ENCODE measurements around the gene SLC34A1. TPM values are rescaled to one million over a fixed set of nuclear protein-coding genes. Genes with fewer than 3 reads are reported as not detected.

The SLC34A1 gene
- total RNA-seq, 2 experiments from 2014 or later, result 2.0 to 2.1 TPM

GRCh38 chr5:177427919-177428573 is 43.8 kb downstream of the SLC34A1 start:
- Mint-ChIP-seq H3K9me3 (ENCODE audit: insufficient read depth) (no peaks in the 10 kb centered on the region), H3K36me3 (ENCODE audit: low read depth) (peaks cover 59% of the 10 kb centered on the region), H3K4me1 (ENCODE audit: low read depth) (peaks cover 67% of the 10 kb centered on the region), H3K27ac (peak overlapping the region; percentile 93), H3K4me3 (peak overlapping the region; percentile 97), H3K27me3 (ENCODE audit: low read depth) (no peaks in the 10 kb centered on the region)
- POLR2A ChIA-PET, result interaction anchor here (1.0 to 10.3 kb wide), 10 partner anchors 17 to 116 kb away, joined by 3 to 245 read pairs (median 4); partner anchors contain the start of genes MXD3, PFN3 and PRR7
- CTCF ChIA-PET, result interaction anchor here (1.5 to 14.1 kb wide), 7 partner anchors 14 to 38 kb away, joined by 3 to 252 read pairs (median 22); partner anchors contain the start of genes F12 and PRR7
- ATAC-seq (no peak), DNase-seq (no peak)

GRCh38 chr5:177428574-177429217 is 44.5 kb downstream of the SLC34A1 start:
- Mint-ChIP-seq H3K27me3 (ENCODE audit: low read depth) (no peaks in the 10 kb centered on the region), H3K4me3 (peak overlapping the region; percentile 97), H3K27ac (peak overlapping the region; percentile 93), H3K4me1 (ENCODE audit: low read depth) (peaks cover 72% of the 10 kb centered on the region), H3K36me3 (ENCODE audit: low read depth) (peaks cover 64% of the 10 kb centered on the region), H3K9me3 (ENCODE audit: insufficient read depth) (no peaks in the 10 kb centered on the region)
- POLR2A ChIA-PET, result interaction anchor here (1.0 to 10.3 kb wide), 8 partner anchors 18 to 117 kb away, joined by 3 to 245 read pairs (median 4); partner anchors contain the start of genes LMAN2, MXD3 and PRR7
- CTCF ChIA-PET, result interaction anchor here (0.7 to 14.1 kb wide), 9 partner anchors 15 to 110 kb away, joined by 3 to 252 read pairs (median 16); partner anchors contain the start of genes F12 and PRR7
- no peak for ATAC-seq
- no peak for DNase-seq

DNA sequence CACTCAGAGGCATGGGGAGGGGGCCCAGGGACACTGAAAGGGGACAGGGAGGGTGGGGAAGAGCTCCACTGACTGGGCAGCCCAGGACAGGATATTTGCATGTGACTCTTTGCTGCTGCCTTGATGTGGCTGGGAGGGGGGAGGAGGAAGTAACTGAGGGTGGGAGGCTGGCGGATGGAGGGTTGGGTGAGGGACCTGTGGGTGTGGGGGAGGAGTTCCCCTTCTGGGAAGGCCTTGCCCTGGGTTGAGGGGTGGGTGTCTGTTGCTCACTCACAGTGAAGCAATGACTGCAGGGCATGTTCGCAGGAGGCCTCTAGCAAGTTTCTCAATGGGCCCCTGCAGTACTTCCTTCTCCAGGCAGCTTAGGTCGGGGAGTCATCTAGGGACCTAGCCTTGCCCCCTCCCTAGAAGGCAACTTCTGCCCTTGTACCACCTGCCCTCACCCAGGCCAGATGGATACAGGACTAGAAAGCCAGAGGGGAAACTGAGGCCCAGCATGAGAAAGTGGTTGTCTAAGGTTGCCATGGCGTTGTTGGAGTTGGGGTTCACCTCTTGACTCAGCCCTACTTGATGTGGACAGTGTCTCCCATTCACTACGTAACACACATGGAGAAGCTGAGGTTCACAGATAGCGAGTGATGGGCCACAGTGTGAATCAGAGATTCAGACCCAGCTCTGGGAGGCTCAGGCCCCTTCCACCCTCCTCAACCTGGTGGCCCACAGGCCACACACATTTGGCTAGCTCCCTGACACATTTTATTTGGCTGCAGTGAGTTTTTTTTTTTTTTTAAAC is 45.2 kb downstream of the SLC34A1 start:
- peak overlapping the region; percentile 97 for H3K4me3 Mint-ChIP-seq
- CTCF ChIA-PET, result interaction anchor here (0.6 to 14.1 kb wide), 9 partner anchors 17 to 111 kb away, joined by 3 to 252 read pairs (median 16); partner anchors contain the start of genes F12 and PRR7
- ATAC-seq (peak; percentile 0), DNase-seq (peak; percentile 88)
- no peaks in the 10 kb centered on the region for H3K27me3 Mint-ChIP-seq (ENCODE audit: low read depth)
- POLR2A ChIA-PET, result interaction anchor here (1.0 to 10.3 kb wide), 8 partner anchors 17 to 117 kb away, joined by 3 to 245 read pairs (median 4); partner anchors contain the start of genes LMAN2, MXD3 and PRR7
- peak overlapping the region; percentile 93 for H3K27ac Mint-ChIP-seq
- H3K4me1 Mint-ChIP-seq (ENCODE audit: low read depth), result peaks cover 75% of the 10 kb centered on the region
- H3K9me3 Mint-ChIP-seq (ENCODE audit: insufficient read depth), result no peaks in the 10 kb centered on the region
- peaks cover 71% of the 10 kb centered on the region for H3K36me3 Mint-ChIP-seq (ENCODE audit: low read depth)

GRCh38 chr5:177430140-177430951 is 46.1 kb downstream of the SLC34A1 start:
- Mint-ChIP-seq H3K4me3 (peak overlapping the region; percentile 97), H3K4me1 (ENCODE audit: low read depth) (peaks cover 73% of the 10 kb centered on the region), H3K9me3 (ENCODE audit: insufficient read depth) (no peaks in the 10 kb centered on the region), H3K36me3 (ENCODE audit: low read depth) (peaks cover 79% of the 10 kb centered on the region), H3K27me3 (ENCODE audit: low read depth) (no peaks in the 10 kb centered on the region), H3K27ac (peak overlapping the region; percentile 93)
- ATAC-seq (no peak), DNase-seq (no peak)
- ChIA-PET POLR2A (interaction anchor here (1.1 to 10.3 kb wide), 6 partner anchors 16 to 79 kb away, joined by 3 to 245 read pairs (median 4); partner anchors contain the start of genes LMAN2 and PRR7), CTCF (interaction anchor here (1.6 to 14.1 kb wide), 9 partner anchors 14 to 112 kb away, joined by 6 to 252 read pairs (median 20); partner anchors contain the start of genes F12 and PRR7)

- H3K36me3 Mint-ChIP-seq (ENCODE audit: low read depth), result peaks cover 85% of the 10 kb centered on the region
- H3K27ac Mint-ChIP-seq, result peak overlapping the region; percentile 93
- no peak for ATAC-seq
- CTCF ChIA-PET, result interaction anchor here (0.8 to 14.1 kb wide), 12 partner anchors 9 to 112 kb away, joined by 3 to 252 read pairs (median 10); partner anchors contain the start of gene PRR7
- no peaks in the 10 kb centered on the region for H3K27me3 Mint-ChIP-seq (ENCODE audit: low read depth)
- H3K4me3 Mint-ChIP-seq, result peak overlapping the region; percentile 97
- DNase-seq, result no peak
- H3K9me3 Mint-ChIP-seq (ENCODE audit: insufficient read depth), result no peaks in the 10 kb centered on the region
- POLR2A ChIA-PET, result interaction anchor here (1.1 to 10.3 kb wide), 9 partner anchors 15 to 80 kb away, joined by 3 to 245 read pairs (median 4); partner anchors contain the start of genes F12, LMAN2 and PRR7
- peaks cover 73% of the 10 kb centered on the region for H3K4me1 Mint-ChIP-seq (ENCODE audit: low read depth)
Measured at GRCh38 chr5:177430972-177431316, 46.7 kb downstream of the SLC34A1 start.

GRCh38 chr5:177431317-177432142 is 47.3 kb downstream of the SLC34A1 start:
- POLR2A ChIA-PET, result interaction anchor here (1.1 to 10.3 kb wide), 8 partner anchors 15 to 80 kb away, joined by 3 to 245 read pairs (median 4); partner anchors contain the start of genes F12, LMAN2 and PRR7
- H3K36me3 Mint-ChIP-seq (ENCODE audit: low read depth), result peaks cover 84% of the 10 kb centered on the region
- peak overlapping the region; percentile 97 for H3K4me3 Mint-ChIP-seq
- H3K9me3 Mint-ChIP-seq (ENCODE audit: insufficient read depth), result no peaks in the 10 kb centered on the region
- CTCF ChIA-PET, result interaction anchor here (0.7 to 14.1 kb wide), 15 partner anchors 9 to 121 kb away, joined by 3 to 252 read pairs (median 6); partner anchors contain the start of gene PRR7
- H3K27ac Mint-ChIP-seq, result peak overlapping the region; percentile 93
- H3K27me3 Mint-ChIP-seq (ENCODE audit: low read depth), result no peaks in the 10 kb centered on the region
- peaks cover 76% of the 10 kb centered on the region for H3K4me1 Mint-ChIP-seq (ENCODE audit: low read depth)
- DNase-seq (peak; percentile 90), ATAC-seq (peak; percentile 59)

- Mint-ChIP-seq H3K36me3 (ENCODE audit: low read depth) (peaks cover 89% of the 10 kb centered on the region), H3K4me3 (peak overlapping the region; percentile 97), H3K4me1 (ENCODE audit: low read depth) (peaks cover 80% of the 10 kb centered on the region), H3K9me3 (ENCODE audit: insufficient read depth) (no peaks in the 10 kb centered on the region), H3K27ac (peak overlapping the region; percentile 93), H3K27me3 (ENCODE audit: low read depth) (no peaks in the 10 kb centered on the region)
- DNase-seq (no peak), ATAC-seq (no peak)
- ChIA-PET POLR2A (interaction anchor here (1.1 to 10.3 kb wide), 8 partner anchors 14 to 81 kb away, joined by 3 to 245 read pairs (median 4); partner anchors contain the start of genes F12, LMAN2 and PRR7), CTCF (interaction anchor here (0.7 to 14.1 kb wide), 14 partner anchors 8 to 122 kb away, joined by 3 to 252 read pairs (median 8); partner anchors contain the start of gene PRR7)
Measured at GRCh38 chr5:177432143-177432838, 48.1 kb downstream of the SLC34A1 start.

- DNase-seq (no peak), ATAC-seq (no peak)
- H3K36me3 Mint-ChIP-seq (ENCODE audit: low read depth), result peaks cover 89% of the 10 kb centered on the region
- peak overlapping the region; percentile 97 for H3K4me3 Mint-ChIP-seq
- ChIA-PET CTCF (interaction anchor here (0.9 to 14.1 kb wide), 9 partner anchors 8 to 114 kb away, joined by 3 to 252 read pairs (median 13); partner anchors contain the start of gene PRR7), POLR2A (interaction anchor here (0.5 to 10.3 kb wide), 3 partner anchors 14 to 901 kb away, joined by 3 to 245 read pairs (median 3); partner anchors contain the start of gene PRR7)
- H3K27ac Mint-ChIP-seq, result peak overlapping the region; percentile 82
- H3K9me3 Mint-ChIP-seq (ENCODE audit: insufficient read depth), result no peaks in the 10 kb centered on the region
- H3K4me1 Mint-ChIP-seq (ENCODE audit: low read depth), result peaks cover 84% of the 10 kb centered on the region
- H3K27me3 Mint-ChIP-seq (ENCODE audit: low read depth), result no peaks in the 10 kb centered on the region
Measured at GRCh38 chr5:177432839-177433657, 48.8 kb downstream of the SLC34A1 start.
